CD4-positive, alpha-beta T cell treated with Interleukin-4 for 4 hours (primary cell): Measurements from ENCODE around the gene RILPL2.
A peak's percentile ranks its signal among the peaks of the same experiment; 100 is the strongest.
"Not testable (repeated sequence)": the region's sequence is repeated elsewhere in the genome, so short reads cannot be mapped to it uniquely, and the experiment has no call there.

Source experiments
- DNase-seq: peaks from one replicate; pipeline ENCODE4 v3.0.0-alpha.2; 2020

The RILPL2 gene

DNA sequence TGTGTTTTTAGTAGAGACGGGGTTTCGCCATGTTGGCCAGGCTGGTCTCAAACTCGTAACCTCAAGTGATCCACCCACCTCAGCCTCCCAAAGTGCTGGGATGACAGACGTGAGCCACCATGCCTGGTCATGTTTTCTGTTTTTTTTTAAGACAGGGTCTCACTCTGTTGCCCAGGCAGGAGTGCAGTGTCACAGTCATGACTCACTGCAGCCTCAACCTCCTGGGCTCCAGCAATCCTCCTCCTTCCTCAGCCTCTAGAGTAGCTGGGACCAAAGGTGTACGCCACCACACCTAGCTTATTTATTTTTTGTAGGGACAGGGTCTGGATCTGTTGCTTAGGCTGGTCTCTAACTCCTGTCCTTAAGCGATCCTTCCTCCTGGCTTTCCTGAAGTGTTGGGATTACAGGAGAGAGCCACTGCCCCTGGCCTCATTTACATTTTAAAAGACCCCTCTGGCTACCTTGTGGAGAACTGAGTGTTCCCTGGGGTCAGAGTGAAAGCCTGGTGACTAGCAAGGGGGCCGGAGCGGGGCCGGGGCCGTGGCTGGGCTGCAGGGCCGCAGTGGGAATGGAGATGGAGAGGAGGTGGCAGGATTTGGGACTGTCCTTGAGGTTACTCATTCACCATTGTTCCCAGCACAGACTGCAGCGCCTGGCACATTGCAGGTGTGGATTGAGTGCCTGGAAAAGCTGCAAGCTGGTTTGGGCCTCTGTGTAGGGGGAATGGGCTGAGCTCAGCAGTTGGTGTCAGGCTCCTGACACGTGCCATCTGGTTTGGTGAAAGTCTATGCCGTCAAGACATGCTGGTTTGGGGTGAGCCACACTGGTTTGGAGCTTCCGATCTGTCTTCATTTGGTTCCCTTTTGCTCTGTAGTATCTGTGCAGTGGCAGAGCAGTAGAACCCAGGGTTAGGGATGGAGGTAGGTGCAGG is 34.5 kb downstream of the RILPL2 start:
- DNase-seq, result no peak

DNA sequence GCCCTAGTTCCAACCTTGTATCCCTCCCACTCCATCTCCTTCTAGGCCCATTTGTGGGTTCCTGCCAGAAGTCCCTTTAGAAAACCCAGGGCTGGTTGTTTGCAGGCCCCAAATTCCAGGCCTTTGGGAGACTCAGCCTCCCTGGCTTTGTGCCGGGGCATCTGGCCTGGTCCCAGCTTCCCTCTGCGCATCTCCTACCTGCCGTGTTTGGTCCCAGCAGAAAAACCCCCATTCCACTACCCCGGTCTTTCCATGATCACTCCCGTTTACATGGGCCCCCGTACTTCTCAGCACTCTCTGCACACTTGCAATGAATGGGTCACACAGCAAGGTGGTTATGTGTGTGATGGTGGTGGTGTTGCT is 37.2 kb downstream of the RILPL2 start:
- no peak for DNase-seq

DNA sequence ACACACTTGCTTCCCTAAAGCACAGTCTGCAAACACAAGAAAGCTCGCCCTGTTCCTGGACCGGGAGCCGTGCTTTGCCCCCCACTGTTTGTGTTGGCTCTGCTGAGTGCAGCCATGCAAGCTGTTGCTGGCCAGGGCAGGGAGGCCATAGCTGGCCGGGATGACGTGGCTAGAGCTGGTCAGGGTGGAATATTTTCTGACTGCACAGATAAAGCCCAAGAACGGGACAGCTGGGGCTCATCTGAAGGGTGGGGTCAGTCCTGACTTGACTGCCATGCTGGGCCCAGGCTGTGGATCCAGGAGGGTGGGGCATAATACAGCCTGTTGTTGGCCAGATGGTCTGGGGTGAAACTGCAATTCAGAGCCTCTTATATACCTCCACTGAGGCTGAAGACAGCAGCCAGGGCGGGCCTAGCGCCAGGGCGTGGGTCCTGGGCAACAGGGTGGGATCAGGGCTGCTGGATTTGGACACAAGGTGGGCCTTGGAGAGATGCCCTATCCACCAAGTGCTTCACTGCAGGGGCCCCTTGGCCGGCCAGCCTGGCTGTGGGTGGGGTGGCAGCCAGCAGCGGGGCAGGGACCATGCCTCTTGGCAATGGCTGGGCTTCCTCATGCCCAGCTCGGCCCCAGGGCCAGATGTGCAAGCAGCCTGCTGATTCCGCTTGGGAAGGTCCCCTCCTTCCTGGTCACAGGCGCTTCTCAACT is 37.8 kb downstream of the RILPL2 start:
- no peak for DNase-seq

DNA sequence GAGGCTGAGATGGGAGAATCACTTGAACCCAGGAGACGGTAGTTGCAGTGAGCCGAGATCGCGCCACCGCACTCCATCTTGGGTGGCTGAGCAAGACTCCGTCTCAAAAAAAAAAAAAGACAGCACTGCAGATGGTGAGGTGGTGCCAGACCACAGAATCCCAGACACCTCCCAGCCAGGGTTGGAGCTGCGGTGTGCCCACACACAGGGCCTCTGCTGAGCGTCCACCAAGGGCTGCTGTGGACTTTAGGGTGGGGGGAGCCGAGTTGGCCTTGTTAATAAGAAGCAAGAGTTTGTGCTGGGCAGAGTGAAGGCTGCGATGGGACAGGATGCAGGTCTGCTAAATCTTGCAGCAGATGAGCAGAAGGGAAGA is 38.3 kb downstream of the RILPL2 start:
- DNase-seq, result no peak

DNA sequence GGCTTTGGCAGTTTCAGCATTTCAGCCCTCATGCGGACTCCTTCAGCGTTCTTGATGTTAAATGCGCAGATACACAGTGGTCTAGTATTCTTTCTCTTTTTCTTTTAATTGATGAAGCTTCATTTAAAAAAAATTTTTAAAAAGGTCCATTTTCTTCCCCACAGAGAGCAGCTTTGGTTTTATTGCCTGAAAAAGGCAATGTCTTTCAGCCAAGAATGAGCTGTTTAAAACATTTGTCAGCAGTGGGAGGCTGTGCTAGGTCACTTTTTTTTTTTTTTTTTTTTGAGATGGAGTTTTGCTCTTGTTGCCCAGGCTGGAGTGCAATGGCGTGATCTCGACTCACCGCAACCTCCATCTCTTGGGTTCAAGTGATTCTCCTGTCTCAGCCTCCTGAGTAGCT is 39.1 kb downstream of the RILPL2 start:
- DNase-seq, result no peak

DNA sequence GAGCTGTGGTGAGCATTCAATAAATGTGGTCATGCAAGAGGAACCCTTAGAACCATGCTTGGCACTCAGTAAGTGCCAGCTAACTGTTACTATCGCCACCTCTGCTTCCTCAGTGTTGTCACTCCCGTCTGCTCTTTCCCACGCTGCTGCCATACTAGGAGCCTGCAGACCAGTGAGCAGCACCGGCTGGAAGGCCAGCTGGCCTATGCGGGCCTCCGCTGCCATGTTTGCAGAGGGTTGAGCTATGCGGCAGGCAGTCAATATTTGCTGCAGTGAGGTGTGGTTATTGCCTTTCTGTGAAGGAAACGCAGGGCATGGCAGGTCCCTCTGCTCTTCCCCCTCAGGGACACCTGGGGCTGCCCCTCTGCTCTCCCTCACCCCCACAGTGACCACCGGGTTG is 39.5 kb downstream of the RILPL2 start:
- DNase-seq, result no peak

DNA sequence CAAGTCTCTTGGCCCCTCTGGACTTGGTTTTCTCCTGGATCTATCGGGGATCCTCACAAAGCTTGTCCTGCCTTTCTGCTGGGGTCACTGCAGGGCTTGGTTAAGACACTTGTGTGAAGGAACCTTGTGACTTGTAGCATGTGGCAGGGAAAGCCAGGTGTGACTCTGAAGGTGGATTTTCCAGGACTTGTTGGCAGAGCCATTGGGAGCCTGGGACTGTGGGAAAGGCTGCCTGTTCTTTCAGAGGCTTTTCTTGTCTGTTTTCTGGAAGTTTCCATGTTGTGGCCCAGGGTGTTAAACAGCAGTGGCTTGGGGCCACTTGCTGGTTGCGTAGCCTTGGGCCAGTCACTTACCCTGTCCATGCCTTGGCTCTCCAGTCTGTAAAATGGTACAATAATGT is 39.9 kb downstream of the RILPL2 start:
- no peak for DNase-seq

DNA sequence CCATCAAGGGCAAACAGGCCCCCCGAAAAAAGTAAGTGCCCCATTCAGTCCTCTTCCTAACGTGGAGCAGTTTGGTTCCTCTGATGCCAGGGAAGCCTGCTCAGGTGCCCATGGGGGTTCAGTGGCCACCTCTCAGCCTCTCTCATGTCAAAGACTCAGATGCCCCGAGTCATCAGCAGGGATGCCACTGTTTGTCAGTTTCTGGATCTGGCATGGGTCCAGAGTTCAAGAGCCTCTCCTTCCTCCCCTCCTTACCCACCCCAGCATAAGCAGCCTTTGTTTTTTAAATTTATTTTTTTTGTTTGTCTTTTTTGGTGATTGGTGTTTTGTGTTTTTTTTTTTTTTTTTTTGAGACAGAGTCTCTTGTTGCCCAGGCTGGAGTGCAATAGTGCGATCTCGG is 41.2 kb downstream of the RILPL2 start:
- no peak for DNase-seq

DNA sequence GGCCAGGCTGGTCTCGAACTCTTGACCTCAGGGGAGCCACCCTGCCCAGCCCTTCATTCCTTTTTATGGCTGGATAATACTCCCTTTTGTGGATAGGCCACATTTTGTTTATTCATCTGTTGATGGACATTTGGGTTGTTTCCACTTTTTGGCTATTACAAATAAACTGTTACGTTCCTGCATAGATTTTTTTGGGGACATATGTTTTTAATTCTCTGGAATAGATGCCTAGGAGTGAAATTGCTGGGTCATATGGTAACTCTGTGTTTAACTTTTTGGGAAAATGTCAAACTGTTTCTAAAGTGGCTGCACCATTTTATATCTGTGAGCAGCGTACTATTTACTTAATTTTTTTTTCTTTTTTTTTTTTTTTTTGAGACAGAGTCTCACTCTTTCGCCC is 42.7 kb downstream of the RILPL2 start:
- no peak for DNase-seq

DNA sequence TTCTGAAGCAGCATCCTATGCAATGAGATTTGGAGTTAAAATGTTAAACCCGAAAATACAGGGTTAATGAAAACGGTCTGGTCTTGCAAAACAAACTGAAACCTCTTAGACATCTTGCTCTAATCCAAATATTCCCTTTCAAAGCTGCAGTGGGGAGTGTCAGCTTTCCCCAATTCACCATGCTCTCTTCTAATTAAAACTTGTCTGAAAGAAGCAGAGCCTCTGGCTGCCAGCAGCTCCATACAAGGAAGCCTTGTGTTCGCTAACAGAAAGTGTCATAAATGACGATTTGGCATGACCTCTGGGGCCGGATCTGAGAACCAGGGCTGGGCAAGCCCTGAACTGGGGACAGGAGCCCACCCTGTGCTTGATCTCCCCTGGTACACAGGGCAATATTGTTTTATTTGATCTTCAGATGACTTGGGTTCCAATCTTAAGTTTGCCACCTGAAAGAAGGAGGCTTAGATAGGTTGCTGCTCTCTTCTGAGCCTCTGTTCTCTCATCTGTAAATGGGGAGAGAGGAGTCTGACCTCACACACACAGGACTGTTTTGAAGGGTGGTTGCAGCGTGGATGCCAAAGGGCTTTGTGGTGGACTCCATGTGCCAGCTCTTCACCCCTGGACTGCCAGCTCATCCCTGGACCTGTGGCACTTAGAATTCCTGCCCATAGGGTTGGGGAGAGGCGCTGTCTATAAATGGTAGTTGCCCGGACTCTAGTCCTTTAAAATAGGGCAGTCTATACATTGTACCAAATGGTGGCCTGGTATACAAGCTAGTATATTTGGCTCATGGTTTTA is 44.7 kb downstream of the RILPL2 start:
- no peak for DNase-seq

DNA sequence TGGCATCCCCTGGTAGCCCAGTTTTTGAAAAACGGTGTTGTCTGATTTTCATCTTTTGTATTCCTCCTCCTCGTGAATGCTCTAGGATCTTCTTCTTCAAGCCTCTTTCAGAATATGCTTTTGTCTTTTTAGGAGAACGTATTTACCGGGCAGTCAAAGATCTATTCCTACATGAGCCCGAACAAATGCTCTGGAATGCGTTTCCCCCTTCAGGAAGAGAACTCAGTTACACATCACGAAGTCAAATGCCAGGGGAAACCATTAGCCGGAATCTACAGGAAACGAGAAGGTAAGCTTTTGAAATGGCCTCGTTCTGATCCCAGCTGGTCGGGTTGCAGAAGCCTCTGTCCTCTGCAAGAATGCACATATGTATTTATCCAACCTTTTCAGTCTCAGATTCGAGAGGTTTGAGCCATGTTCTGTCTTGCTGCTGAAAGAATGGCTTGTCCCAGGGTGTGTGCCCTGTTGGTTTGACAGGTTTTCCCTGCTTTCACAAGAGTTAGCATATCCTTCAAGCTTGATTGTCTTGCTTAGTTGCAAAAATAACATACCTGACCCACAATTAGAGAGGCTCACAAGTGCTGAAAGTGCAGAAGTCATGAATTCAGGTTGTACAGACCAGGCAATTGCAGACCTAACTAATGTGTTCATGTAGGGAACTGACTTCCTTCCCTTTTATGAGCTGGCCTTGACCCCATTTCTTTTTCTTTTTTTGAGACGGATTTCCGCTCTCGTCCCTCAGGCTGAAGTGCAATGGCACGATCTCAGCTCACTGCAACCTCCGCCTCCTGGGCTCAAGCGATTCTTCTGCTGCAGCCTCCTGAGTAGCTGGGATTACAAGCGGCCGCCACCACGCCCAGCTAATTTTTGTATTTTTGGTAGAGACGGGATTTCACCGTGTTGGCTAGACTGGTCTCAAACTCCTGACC is 45.7 kb downstream of the RILPL2 start:
- DNase-seq, result peak; percentile 16

DNA sequence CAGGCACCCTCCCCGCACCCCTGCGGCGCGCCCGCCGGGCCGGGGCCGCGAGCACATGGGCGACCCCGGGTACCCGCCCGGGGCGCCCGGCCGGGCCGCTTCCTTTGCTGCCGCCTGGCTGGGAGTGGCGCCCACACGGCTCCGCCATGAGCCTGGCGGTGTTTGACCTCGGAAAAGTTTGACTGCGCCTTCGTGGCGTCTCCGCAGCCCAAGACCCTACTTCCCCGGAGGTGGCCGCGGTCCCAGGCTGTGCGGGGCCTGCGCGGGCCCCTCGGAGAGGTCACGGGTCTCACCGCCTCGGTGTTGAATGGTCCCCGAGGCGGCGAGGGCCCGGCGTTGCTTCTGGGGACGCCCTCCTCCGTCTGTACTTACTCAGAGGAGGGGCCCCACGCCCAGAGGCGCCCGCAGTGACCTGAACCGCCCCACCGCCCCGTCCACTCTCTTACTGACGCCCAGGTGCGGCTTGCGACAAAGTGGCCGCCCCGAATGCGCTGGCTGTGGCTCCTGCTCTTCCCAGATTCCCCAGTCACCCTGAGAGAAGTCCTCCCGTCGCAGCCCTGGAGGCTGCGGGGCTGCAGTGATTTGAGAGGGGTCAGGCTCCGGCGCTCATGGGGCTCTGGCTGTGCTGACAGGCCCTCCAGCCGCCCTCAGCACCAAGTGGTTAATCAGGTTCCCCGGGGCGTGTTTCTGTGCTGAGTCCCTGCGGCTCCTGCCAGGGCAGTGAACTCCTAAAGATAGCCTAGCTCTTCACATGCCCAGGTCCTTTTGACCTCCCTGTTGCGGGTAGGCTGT is 46.7 kb downstream of the RILPL2 start:
- peak; percentile 13 for DNase-seq

DNA sequence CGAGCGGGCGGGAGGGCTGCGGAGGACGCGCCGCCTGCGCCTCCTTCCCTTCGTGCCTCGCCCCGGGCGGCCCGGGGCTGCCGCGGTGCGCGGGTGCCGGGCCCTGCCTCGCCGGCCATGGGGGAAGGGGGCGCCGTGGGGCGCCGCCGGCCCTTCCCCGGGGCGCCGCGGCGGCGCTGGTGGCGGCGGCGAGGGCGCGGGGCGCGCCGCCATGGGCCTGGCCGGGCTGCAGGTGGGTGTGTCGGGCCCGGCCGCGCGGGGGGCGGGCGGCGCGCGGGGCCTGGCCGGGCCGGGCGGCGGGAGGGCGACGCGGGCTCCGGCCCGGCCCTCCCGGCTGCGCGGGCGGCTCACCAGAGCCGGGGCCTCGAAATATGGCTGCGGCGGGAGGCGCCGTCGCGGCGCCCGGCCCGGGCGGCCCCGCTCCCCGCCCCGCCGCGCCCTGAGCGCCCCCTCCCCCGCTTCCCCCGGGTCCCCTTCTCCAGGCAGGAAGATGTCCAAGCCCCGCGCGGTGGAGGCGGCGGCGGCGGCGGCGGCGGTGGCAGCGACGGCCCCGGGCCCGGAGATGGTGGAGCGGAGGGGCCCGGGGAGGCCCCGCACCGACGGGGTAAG is 47.4 kb downstream of the RILPL2 start:
- no peak for DNase-seq

DNA sequence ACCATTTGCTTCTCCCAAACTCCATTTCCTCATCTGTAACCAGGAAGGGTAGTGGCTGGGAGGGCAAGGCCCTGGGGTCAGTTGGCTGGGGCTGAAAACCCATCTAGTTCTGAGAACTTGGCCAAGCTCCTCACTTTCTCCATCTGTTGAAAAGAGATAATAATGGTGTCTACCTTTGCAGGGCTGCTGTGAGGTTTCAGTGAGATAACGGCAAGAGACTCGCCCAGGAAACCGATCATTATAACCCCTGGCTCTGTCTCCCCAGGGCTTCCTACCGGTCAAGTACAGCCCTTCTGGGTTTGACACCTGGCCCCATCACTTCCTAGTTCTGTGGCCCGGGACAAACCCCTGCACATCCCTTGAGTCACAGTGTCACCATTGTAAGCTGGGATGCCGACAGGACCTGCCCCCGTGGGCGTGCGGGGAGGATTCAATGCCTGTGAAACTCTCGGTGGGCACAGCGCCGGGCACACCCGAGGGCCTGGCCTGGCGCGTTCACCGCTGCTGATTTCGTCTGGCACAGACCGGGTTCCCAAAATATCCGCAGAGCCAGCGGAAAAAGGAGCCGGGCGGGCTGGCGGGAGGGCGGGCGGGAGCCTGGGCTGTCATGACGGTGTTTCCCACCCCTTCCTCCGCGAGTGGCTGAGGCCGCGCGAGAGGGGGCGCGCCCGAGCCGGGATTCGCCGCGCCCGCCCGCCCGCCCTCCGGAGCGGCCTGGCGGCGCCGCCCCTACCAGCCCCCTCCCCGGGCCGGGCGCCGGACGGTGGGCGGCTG is 48.1 kb downstream of the RILPL2 start:
- DNase-seq, result peak; percentile 66

DNA sequence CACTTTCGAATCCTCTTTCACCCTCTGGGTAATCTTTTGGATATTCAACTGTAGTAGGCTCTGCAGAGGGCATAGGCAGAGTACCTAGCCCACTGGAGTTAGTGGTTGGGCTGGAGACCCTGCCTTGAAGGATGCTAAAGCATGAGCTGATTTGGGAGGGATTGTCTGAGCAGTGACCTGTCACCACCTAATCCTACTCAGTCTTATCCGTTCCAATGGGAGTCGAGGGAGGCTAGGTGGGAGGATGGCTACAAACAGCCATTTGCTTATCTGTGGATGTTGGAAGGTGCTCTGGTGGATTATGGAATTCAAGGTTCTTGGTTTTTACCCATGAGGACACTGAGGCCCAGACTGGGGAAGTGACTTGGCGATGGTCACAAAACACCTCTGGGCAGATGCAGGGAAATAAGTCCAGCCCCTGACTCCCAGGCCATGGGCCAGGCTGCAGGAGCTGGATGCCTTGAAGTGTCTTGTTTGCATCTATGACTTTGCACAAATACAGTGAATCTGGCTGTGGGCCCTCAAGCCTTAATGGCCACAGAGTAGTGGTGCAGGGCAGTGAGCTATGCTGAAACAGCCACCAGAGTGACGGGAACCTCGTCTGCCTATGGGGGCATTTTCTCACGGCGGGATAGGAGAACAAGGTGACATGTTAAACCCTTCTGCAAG is 48.8 kb downstream of the RILPL2 start:
- DNase-seq, result no peak

DNA sequence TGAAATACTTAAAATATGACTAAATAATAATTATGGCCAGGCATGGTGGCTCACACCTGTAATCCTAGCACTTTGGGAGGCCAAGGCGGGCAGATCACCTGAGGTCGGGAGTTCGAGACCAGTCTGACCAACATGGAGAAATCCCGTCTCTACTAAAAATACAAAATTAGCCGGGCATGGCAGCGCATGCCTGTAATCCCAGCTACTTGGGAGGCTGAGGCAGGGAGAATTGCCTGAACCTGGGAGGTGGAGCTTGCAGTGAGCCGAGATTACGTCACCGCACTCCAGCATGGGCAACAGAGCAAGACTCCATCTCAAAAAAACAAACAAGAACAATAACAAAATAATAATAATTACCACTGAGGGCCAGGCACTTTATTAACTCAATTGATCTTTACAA is 50.9 kb downstream of the RILPL2 start:
- not testable (repeated sequence) for DNase-seq

DNA sequence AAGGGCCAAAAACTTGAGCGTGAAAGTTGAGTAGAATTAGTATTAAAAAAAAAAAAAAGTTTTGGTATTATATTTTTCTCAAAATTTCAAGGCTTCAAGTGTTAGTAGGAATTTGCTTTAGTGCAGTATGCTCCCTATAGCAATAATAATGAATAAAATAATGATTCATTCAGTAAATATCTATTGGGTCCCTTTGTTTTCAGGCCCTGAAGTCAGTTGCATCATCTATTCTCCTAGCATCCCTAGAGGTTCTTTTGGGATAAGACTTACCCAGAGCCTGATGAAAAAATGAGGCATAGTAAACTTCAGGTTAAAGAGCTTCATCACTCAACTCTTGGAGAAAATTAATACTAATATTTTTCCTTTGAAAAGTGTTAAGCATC is 51.5 kb downstream of the RILPL2 start:
- no peak for DNase-seq

DNA sequence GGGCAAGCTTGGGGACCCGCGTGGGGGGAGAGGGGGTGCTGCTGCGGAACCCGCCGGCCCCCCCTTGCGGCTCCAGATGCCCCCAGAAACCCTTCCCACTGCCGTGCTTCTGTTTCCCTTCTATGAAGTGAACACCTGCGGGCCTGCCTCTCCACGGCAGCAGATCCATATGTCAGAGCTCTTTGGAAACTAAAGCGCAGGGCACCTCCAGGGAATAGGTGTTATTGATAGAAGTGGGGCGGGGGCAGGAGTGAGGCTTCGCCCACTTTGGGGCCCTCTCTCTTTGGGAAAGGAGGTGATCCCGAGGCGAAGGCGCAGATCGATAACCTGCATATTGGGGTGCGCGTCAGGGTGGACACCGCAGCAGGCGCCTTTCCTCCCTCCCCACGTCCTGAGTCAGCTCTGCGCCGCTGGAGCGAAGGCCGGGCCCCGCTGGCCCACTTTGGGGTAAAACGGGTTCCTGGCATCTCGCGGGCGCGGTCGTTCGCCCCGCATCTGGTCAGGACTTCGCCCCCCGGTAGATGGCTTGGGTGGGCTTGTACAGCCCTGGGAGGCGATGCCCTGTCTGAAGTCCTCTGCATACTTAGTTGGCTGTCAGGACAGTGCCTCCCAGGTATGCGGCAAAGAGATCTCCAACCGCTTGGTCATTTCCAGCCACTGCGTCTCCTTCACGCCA is 52.0 kb downstream of the RILPL2 start:
- DNase-seq, result no peak

DNA sequence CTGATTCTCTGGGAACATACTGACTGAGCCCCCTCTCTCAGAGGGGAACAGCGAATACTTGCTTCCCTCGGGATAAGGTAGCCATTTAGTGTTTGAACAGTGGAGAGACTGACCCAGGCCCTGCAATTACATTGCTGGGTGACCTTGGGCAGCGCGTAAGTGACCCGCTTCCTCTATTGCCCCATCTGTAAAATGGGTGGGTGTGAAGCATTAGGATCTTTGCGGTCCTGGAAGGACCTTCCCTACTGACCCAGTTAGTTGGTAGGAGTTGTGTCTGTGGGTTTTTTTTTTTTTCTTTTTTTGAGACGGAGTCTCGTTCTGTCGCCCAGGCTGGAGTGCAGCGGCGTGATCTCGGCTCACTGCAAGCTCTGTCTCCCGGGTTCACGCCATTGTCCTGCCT is 53.8 kb downstream of the RILPL2 start:
- no peak for DNase-seq
